Measurements from ENCODE around the gene TRIM32. TPM values are rescaled to one million over a fixed set of nuclear protein-coding genes. Genes with fewer than 3 reads are reported as not detected.

The TRIM32 gene
- polyA plus RNA-seq, 1 of the 3 experiments (the other 2 are of a cell fraction) = 10.2 TPM

DNA sequence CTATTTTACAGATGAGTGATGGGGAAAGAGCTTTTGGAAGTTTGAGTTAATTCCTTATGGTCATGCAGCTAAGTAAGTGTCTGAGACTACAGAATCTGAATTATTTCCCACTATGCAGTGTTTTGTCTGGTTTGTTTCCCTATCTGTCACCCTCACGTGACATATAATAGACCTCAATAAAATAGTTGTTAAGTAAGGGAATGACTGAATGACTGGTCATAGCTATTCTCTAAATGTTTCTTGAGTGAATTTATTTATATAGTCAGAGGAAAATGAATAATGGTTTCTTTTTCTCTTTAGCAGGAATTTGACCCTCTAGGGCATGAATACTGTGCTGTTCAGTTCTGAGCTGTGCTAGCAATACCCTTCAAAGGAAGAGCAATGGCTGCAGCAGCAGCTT is 10.3 kb downstream of the TRIM32 start:
- Histone ChIP-seq H3K36me3 (replicated peaks in 1 of 2; ENCODE audit: control insufficient read depth in 1 of 2, insufficient read depth in 2 of 2, low read length in 1 of 2) (peaks cover 41 to 69% of the 10 kb centered on the region in 2 experiments), H4K20me1 (ENCODE audit: insufficient read depth) (peaks cover 42% of the 10 kb centered on the region), H3K79me2 (ENCODE audit: insufficient read depth) (peaks cover 76% of the 10 kb centered on the region), H2AFZ (ENCODE audit: low read depth) (no peak overlapping the region), H3K4me1 (ENCODE audit: control insufficient read depth in 1 of 2, insufficient read depth in 2 of 2, low read depth in 1 of 2, low read length in 1 of 2) (peaks cover 0 to 20% of the 10 kb centered on the region in 2 experiments; a peak in 3 of 4 replicates), H3K27ac (ENCODE audit: low read depth in 2 of 2, low read length in 1 of 2) (no peak overlapping the region), H3K9me2 (no peaks in the 10 kb centered on the region), H3K4me2 (no peak overlapping the region), H3K4me3 (ENCODE audit: low read depth in 2 of 2, low read length in 1 of 2) (no peak overlapping the region), H3K9me3 (no peaks in the 10 kb centered on the region), H3F3A (replicated peaks; ENCODE audit: insufficient read depth) (peaks cover 3% of the 10 kb centered on the region), H3K27me3 (ENCODE audit: insufficient read depth) (no peaks in the 10 kb centered on the region), H3K9ac (no peak overlapping the region)
- WGBS (ENCODE audit: low lambda C conversion rate) = 96% methylated on average over 1 of the region's 1 CpG
- DNase-seq = no peak
- no peak for TF ChIP-seq ELF1 (IDR thresholded peaks at IDR 0.05)
- TF ChIP-seq RFX5 (IDR thresholded peaks at IDR 0.05; ENCODE audit: low read length) = no peak
- no peak for TF ChIP-seq CHD2 (IDR thresholded peaks at IDR 0.05; ENCODE audit: low read length, partially characterized antibody)
- TF ChIP-seq, protein P1, sequence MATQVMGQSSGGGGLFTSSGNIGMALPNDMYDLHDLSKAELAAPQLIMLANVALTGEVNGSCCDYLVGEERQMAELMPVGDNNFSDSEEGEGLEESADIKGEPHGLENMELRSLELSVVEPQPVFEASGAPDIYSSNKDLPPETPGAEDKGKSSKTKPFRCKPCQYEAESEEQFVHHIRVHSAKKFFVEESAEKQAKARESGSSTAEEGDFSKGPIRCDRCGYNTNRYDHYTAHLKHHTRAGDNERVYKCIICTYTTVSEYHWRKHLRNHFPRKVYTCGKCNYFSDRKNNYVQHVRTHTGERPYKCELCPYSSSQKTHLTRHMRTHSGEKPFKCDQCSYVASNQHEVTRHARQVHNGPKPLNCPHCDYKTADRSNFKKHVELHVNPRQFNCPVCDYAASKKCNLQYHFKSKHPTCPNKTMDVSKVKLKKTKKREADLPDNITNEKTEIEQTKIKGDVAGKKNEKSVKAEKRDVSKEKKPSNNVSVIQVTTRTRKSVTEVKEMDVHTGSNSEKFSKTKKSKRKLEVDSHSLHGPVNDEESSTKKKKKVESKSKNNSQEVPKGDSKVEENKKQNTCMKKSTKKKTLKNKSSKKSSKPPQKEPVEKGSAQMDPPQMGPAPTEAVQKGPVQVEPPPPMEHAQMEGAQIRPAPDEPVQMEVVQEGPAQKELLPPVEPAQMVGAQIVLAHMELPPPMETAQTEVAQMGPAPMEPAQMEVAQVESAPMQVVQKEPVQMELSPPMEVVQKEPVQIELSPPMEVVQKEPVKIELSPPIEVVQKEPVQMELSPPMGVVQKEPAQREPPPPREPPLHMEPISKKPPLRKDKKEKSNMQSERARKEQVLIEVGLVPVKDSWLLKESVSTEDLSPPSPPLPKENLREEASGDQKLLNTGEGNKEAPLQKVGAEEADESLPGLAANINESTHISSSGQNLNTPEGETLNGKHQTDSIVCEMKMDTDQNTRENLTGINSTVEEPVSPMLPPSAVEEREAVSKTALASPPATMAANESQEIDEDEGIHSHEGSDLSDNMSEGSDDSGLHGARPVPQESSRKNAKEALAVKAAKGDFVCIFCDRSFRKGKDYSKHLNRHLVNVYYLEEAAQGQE (IDR thresholded peaks at IDR 0.05; ENCODE audit: low read depth, low read length) = no peak
- no peak for TF ChIP-seq TCF12 (IDR thresholded peaks at IDR 0.05)
- TF ChIP-seq EZH2phosphoT487 (IDR thresholded peaks at IDR 0.05; ENCODE audit: borderline replicate concordance, low read depth) = no peak
- no peak for TF ChIP-seq SIN3A (IDR thresholded peaks at IDR 0.05; ENCODE audit: borderline replicate concordance, low read depth, low read length)
- ChIA-PET POLR2A (no interaction called here), CTCF (interaction anchor here (0.9 kb wide), 1 partner anchor 40 kb away, joined by 3 read pairs; no protein-coding TSS in a partner anchor)

DNA sequence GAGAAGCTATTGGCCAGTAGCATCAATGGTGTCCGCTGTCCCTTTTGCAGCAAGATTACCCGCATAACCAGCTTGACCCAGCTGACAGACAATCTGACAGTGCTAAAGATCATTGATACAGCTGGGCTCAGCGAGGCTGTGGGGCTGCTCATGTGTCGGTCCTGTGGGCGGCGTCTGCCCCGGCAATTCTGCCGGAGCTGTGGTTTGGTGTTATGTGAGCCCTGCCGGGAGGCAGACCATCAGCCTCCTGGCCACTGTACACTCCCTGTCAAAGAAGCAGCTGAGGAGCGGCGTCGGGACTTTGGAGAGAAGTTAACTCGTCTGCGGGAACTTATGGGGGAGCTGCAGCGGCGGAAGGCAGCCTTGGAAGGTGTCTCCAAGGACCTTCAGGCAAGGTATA is 10.8 kb downstream of the TRIM32 start:
- H3K27me3 ChIP-seq (ENCODE audit: insufficient read depth) = no peaks in the 10 kb centered on the region
- no peaks in the 10 kb centered on the region for H3K9me2 ChIP-seq
- no peaks in the 10 kb centered on the region for H3K9me3 ChIP-seq
- H2AFZ ChIP-seq (ENCODE audit: low read depth) = no peak overlapping the region
- no peak overlapping the region for H3K9ac ChIP-seq
- 95% methylated on average over 12 of the region's 16 CpGs for WGBS (ENCODE audit: low lambda C conversion rate)
- ChIA-PET CTCF (interaction anchor here (0.6 to 2.2 kb wide), 3 partner anchors 29 to 163 kb away, joined by 3 to 6 read pairs (median 3); no protein-coding TSS in a partner anchor), POLR2A (interaction anchor here (1.3 kb wide), 1 partner anchor 11 kb away, joined by 4 read pairs; the partner anchor contains the start of gene TRIM32)
- TF ChIP-seq EZH2phosphoT487 (IDR thresholded peaks at IDR 0.05; ENCODE audit: borderline replicate concordance, low read depth) (no peak), RCOR1 (IDR thresholded peaks at IDR 0.05; ENCODE audit: low read length) (no peak)
- peaks cover 42% of the 10 kb centered on the region for H4K20me1 ChIP-seq (ENCODE audit: insufficient read depth)
- H3K4me3 ChIP-seq (ENCODE audit: low read depth in 2 of 2, low read length in 1 of 2) = no peak overlapping the region
- H3K79me2 ChIP-seq (ENCODE audit: insufficient read depth) = peaks cover 71% of the 10 kb centered on the region
- peaks cover 42 to 70% of the 10 kb centered on the region in 2 experiments for H3K36me3 ChIP-seq (replicated peaks in 1 of 2; ENCODE audit: control insufficient read depth in 1 of 2, insufficient read depth in 2 of 2, low read length in 1 of 2)
- H3F3A ChIP-seq (replicated peaks; ENCODE audit: insufficient read depth) = peaks cover 3% of the 10 kb centered on the region
- H3K27ac ChIP-seq (ENCODE audit: low read depth in 2 of 2, low read length in 1 of 2) = no peak overlapping the region
- no peak overlapping the region for H3K4me2 ChIP-seq
- no peak for DNase-seq
- peaks cover 0 to 15% of the 10 kb centered on the region in 2 experiments; a peak in 3 of 4 replicates for H3K4me1 ChIP-seq (ENCODE audit: control insufficient read depth in 1 of 2, insufficient read depth in 2 of 2, low read depth in 1 of 2, low read length in 1 of 2)
